NCI-H2081 treated with DMSO at 0.1 percent for 48 hours (cell line): ENCODE data around the gene DCST2.

Experiments
- DNase-seq: peaks from one replicate; lab custom pipeline; 2025; lab: John Stamatoyannopoulos, UW

The DCST2 gene

DNA sequence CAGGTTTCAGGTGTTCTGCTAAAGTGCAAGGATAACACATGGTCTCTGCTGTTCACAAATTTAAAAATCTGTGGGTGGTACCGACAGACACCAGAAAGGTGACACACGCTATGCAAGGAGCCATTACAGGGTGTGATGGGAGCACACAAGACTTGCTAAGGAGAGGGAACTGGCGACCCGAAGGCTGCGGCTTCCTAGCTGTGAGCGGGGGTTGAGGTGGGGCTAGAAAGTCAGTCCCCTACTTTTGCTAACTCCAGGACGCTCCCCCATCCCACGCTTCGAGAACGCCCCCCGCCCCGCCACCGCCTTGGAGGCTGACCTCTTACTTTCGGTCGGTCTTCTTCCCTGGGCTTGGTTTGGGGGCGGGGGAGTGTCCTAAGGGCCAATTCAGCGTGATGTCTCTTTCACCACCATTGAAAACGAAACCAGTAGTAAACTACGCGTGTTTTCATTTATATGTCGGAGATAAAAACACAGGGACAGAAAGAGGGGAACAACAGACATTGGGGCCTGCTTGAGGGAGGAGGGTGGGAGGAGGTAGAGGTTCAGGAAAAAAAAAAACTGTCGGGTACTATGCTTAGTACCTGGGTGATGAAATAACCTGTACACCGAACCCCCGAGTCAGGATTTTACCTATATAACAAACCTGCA lies 58.0 kb downstream of the DCST2 start:
- no peak for DNase-seq

DNA sequence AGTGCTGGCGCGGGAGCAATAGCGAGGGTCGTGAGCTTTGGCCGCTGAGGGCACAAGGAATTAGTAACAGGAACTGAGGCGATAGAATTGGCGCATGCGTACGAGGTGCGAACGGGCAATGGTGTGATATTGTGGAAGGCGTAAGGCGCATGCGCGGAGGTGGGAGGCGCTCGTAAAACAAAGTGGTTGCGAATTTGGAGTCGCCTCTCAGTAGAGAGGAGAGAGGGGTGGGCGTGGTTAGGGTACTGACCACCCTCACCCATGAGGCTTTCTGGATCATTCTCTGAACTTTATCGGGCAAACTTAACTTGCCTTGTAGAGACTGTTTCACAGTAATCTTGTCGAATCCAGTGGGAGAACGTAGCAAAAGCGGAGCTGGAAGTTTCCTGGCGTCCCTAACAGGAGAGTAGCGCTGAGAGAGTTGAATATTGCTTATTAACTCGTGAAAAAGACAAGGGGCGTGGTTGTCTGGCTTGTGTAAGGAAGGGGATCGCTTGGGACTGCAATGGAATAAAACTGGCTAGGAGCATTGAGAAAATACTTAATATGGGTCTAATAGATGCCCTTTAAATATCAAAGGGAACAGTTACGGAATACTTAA lies 58.7 kb downstream of the DCST2 start:
- peak; percentile 97 for DNase-seq

DNA sequence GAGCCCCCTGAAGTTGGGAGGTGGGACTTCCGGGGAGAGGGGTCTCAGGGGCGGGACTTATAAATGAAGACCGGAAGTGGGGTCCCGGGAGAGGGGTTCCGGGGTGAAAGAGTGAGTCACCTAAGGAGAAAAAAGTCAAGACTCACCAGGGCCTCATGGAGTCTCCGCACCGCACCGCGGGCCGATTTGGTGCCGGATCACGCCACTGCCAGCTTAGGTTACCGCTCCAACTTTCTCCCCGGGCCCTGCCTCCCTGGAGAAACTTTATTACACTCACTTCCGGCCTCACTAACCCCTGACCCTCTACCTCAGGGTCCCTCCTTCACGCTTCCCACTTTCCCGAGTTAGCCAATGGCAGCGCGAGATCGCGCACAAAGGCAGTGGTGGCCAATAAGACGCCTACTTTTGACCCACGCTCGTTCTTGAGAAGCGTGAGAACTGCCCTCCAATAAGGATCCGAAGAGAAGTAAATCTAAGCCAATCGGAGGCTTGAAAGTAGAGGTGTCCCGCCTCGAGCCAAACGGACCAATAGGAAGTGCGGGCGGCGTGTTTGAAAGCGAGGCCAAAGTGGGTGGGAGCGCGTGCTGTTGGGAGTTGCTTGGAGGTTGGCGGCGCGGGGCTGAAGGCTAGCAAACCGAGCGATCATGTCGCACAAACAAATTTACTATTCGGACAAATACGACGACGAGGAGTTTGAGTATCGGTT lies 59.3 kb downstream of the DCST2 start, which contains the start of gene CKS1B:
TSS of gene CKS1B (plus strand) at position 580 of the 706 bp plus-strand sequence. CDS start at position 645, 65 bp downstream.
- DNase-seq: peak; percentile 100

DNA sequence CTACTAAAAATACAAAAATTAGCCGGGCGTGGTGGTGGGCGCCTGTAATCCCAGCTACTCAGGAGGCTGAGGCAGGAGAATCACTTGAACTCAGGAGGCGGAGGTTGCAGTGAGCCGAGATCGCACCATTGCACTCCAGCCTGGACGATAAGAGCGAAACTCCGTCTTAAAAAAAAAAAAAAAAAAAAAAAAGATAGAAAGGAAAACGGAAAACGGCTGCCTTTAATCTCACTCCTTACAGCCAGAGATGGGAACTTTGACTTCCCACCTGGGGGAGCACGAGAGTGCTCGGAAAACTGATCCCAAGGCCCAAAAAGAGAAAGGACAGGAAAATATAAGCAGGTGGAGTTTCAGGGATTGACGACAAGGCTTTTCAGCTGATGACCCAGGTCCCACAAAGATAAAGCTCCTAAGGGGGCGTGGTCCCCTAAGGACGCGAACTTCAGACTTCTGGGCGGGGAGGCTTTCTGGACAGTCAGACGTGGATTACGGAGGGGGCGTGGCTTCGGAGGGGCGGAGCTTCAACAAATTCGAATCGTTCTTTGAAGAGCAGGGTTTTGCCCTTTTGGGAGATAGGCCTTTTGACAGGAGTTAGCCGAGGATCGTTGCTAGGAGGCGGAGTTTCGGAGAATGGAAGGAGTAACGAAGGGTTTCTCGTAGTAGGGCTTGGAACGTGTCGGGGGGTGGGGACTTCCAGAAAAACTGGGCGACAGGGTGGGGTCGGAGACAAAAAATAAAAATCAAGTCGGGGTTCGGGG lies 60.1 kb downstream of the DCST2 start:
- DNase-seq: peak; percentile 44

DNA sequence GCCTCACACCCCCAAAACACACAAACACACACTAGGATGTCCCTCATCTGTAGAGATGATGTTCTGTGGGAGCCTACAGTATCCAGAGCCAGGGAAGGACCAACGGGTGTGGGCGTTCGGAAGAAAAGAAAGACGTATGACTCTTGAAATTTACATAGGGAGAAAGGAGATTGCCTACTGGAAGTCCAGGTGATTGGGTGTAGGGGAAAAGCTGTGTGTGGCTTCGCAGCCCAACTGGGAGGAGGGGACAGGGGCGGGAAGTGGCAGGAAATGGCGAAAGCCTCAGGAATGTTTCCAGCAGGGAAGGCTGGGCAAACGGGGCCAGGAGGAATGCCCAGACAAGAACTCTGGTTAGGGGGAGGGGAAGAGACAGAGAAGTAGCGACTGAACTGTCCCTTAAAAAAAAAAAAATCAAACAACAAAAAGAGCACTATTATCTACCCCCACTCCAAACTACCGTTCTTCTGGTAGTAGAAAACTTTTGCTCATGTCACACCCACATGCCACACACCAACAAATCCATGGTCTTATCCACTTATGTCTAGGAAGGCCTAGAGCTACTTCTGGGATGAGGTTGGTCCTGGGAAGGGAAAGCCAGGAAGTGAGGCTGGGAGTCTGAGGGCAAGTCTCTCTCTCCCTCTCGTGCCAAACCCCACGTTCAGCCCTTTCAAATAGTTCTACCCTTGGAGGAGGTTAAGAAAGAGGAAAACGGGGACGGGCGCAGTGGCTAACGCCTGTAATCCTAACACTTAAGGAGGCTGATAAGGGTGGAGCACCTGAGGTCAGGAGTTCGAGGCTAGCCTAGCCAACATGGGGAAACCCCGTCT lies 60.9 kb downstream of the DCST2 start:
- no peak for DNase-seq

DNA sequence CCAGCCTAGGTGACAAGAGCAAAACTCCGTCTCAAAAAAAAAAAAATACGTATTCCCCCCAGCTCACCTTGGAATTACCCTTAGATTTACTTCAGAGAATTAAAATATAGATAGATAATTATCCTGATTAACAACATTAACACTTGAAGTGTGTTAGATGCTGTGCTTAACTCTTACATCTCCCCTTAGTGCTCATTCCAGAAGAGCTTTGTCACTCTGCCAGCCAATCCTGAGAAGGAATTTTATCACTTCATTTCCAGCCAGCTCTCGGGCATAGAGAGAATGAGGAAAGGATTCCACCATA lies 61.4 kb downstream of the DCST2 start:
- no peak for DNase-seq

DNA sequence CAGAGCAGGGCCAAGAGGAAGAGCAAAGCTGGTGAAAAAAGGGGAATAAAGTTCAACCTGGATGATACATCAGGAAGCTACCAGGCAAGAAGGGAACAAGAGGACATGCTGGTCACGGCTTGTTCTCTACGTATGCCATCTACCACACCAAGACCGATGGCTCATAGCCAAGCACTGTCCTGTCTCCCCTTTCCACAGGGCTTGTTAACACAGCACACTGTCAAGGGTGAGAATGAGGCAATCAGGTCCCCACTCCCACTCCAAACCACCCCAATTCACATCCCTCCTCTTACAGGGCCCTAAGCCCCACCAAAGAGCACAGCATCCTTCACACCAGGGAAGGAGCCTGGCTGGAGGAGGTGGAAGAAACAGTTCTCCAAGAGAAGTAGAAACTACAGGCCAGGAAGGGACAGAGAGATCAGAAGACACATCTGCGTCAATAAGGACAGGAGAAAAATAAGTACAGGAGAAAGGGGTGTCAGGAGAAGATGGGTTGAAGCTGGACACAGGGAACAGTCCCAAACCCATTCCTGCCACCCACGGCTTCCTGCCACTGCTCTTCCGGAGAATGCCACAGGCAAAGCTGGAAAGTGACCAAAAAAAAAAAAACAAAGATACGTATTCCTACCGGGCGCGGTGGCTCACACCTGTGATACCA lies 62.1 kb downstream of the DCST2 start:
- no peak for DNase-seq

DNA sequence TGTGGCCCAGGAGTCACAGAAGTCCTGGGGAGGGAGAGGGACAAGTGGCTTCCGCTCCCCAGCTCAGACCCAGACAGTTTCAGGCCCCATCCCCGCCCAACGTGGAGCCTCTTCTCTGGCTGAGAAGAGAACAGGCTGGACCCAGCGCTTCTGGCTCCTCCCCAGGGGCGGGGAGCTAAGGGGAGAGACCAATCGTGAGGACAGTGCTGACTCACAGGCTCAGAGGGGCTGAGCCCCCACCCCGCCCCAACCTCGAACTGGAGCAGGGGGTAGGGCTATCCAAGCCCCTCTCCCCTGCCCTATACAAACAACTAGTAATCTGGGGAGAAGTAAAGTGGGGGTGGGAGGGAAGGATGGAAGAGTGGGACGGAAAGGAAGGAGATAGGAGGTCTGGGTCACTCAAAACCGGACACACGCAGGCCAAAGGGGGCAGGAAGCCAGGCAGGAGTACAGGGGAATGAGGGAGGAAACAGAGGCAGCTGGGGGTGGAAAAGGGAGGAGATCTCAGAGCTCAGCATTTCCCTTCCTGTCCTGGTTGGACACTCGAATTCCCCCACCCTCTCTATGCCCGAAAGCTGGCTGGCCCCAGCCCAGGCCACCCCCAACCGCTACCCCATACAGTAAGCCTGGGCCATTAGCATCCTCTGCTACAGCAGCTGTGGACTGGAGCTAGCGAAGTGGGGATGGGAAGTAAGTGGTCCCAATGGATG lies 62.8 kb downstream of the DCST2 start, which contains the start of gene SHC1:
TSS of gene SHC1 (minus strand) at position 117 of the 710 bp plus-strand sequence. CDS start 221 bp downstream, outside the sequence.
- DNase-seq: no peak

DNA sequence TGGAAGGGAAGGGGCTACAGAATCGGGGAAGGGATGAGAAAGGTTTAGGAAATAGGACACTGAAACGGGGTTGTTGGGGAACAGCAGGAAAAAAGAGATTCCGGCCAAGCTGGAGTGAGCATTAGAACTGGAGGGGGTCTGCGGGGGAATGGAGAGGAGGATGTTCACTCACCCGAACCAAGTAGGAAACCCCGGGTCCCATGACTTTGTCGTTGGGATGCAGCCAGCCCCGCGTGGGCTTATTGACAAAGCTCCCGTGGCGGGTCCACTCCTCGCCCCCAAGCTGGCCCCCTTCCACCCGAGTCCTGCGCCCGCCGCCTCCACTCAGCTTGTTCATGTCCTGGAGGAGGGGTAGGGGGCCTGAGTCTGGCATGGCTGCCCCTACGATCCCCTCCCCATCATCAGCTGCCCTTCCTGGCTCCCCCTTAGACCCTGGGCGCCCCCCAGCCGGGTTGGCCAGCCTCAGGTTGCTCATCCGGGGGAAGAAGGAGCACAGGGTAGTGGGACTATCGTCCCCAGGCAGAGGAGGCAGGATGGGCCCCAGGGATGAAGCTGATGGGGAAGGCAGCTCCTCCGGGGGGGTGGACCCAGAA lies 63.6 kb downstream of the DCST2 start:
- DNase-seq: no peak

DNA sequence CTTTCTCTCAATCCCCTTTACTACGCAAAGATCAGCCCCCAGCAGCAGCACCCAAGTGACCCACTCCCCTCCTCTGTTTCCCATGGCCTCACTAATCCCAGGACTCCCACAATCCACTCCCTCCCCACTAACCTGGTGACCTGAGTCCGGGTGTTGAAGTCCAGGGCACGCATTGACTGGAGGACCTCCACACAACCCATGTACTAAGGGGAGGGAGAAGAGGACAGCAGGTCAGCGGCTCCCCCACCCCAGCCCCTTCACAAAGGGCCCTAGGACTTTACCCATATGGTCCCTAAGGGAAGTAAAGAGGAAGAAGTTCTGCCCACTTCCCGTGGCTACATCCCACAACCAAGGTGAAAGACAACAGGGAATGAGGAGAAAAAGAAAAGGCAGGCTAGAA lies 64.3 kb downstream of the DCST2 start:
- DNase-seq: no peak

DNA sequence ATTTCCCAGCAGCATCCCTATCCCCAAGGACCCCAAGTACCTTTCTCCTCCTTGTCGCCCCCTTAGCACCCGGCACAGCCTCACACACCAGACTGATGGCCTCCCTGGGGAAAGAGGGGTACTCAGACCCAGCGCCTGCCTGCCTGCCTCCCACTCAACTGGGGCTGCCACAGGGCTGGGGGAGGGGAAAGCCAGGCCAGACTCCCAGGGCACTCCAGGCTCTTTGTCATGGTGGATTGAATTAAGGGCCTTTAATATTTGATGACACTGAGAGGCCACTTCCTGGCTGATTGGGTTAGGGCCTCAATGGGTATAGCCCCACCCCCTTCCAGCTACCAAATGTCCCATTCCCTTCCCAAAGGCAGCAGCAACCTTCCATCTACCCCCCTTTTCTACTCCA lies 64.8 kb downstream of the DCST2 start:
- no peak for DNase-seq
